B cell (primary cell): ENCODE data around the gene R3HDM4. TPM values are rescaled to one million over a fixed set of nuclear protein-coding genes. Genes with fewer than 3 reads are reported as not detected.

Experiments
- ATAC-seq: fragments of 200-7000 bp; cut with Tn5 transposase; one replicate; pipeline ENCODE4 v1.10.0; 2021; ENCODE audit warnings: low read depth, mild to moderate bottlenecking, moderate number of reproducible peaks, moderate library complexity
- CTCF ChIA-PET: fragments of 350-600 bp; sonication (Branson Sonifier 250); formaldehyde crosslinking; loops from one replicate; lab custom pipeline; 2021; ENCODE audit warnings: antibody characterized with exemption, inconsistent platforms; lab: Charles Lee
- POLR2A ChIA-PET: fragments of 350-600 bp; sonication (Branson Sonifier 250); formaldehyde crosslinking; loops from one replicate; lab custom pipeline; 2021; ENCODE audit warnings: antibody characterized with exemption; lab: Charles Lee
- DNase-seq: peaks from one replicate; pipeline ENCODE4 v3.0.0; 2013
- H2AFZ ChIP-seq: 2 replicates; pipeline ENCODE4 v1.6.1; 2012; ENCODE audit warnings: mild to moderate bottlenecking, low read depth, low read length; ENCODE audit not compliant: insufficient read depth, poor library complexity, severe bottlenecking
- H3K27ac ChIP-seq, 2 donors: 1 replicate in 1 of 2; 2 replicates in 1 of 2; pipeline ENCODE4 v1.5.1; 2012 to 2013; ENCODE audit warnings: low read length in 2 of 2, mild to moderate bottlenecking in 2 of 2, moderate library complexity in 1 of 2
- H3K27me3 ChIP-seq, 4 experiments: fragments of 200-600 bp in 1 of 4; sonication (generic) in 1 of 4; replicated peaks in 1 of 4; 1 replicate in 2 of 4; 2 replicates in 2 of 4; pipeline versions ENCODE4 v1.6.1 to v1.7.0; 2013 to 2016; ENCODE audit warnings: low read length in 3 of 4, mild to moderate bottlenecking in 2 of 4, mixed read lengths in 1 of 4, moderate library complexity in 1 of 4; ENCODE audit not compliant: insufficient read depth in 4 of 4, control insufficient read depth in 3 of 4; ENCODE audit errors: control extremely low read depth in 1 of 4
- H3K36me3 ChIP-seq, 2 experiments: replicated peaks in 1 of 2; 1 replicate in 1 of 2; 2 replicates in 1 of 2; pipeline versions ENCODE4 v1.6.1 to v1.7.1; 2013; ENCODE audit warnings: low read length in 1 of 2; ENCODE audit not compliant: insufficient read depth in 2 of 2, control insufficient read depth in 1 of 2; ENCODE audit errors: control extremely low read depth in 1 of 2, extremely low read depth in 1 of 2
- H3K4me1 ChIP-seq, 2 donors: fragments of 200-600 bp in 1 of 2; sonication (generic) in 1 of 2; 1 replicate in 1 of 2; 2 replicates in 1 of 2; pipeline versions ENCODE4 v1.5.1 to v1.6.1; 2013 to 2017; ENCODE audit warnings: low read length in 2 of 2; ENCODE audit not compliant: control insufficient read depth in 2 of 2, insufficient read depth in 2 of 2
- H3K4me2 ChIP-seq: replicated peaks from 2 replicates; pipeline ENCODE3; 2012; ENCODE audit warnings: mild to moderate bottlenecking, low read depth, low read length; ENCODE audit not compliant: poor library complexity, severe bottlenecking
- H3K4me3 ChIP-seq, 5 experiments: fragments of 200-600 bp in 1 of 5; sonication (generic) in 1 of 5; 1 replicate in 3 of 5; 2 replicates in 2 of 5; pipeline versions ENCODE4 v1.5.1 to v1.7.0; 2011 to 2016; ENCODE audit warnings: low read length in 4 of 5, mild to moderate bottlenecking in 4 of 5, low read depth in 2 of 5, control low read depth in 1 of 5, moderate library complexity in 1 of 5; ENCODE audit not compliant: insufficient read depth in 1 of 5; ENCODE audit errors: control extremely low read depth in 1 of 5, extremely low read depth in 1 of 5
- H3K79me2 ChIP-seq: fragments of 200-600 bp; sonication (generic); one replicate; pipeline ENCODE4 v1.6.0; 2016; ENCODE audit warnings: low read length; ENCODE audit not compliant: control insufficient read depth, insufficient read depth
- H3K9ac ChIP-seq: fragments of 200-600 bp; sonication (generic); 2 replicates; pipeline ENCODE4 v1.6.1; 2017; ENCODE audit warnings: mild to moderate bottlenecking, low read length, moderate library complexity
- H3K9me3 ChIP-seq, 3 donors: one replicate each; pipeline versions ENCODE4 v1.6.1 to v1.7.1; 2013; ENCODE audit warnings: low read length in 2 of 3; ENCODE audit not compliant: control insufficient read depth in 2 of 3, insufficient read depth in 1 of 3; ENCODE audit errors: control extremely low read depth in 1 of 3
- H4K20me1 ChIP-seq: 2 replicates; pipeline ENCODE4 v1.6.0; 2012; ENCODE audit warnings: mild to moderate bottlenecking, low read length; ENCODE audit not compliant: insufficient read depth, control insufficient read depth, poor library complexity, severe bottlenecking
- H3K27ac Mint-ChIP-seq: one replicate; pipeline ENCODE4 v1.8.0; 2021; ENCODE audit warnings: mixed read lengths
- H3K27me3 Mint-ChIP-seq: one replicate; pipeline ENCODE4 v1.8.0; 2021; ENCODE audit warnings: mixed read lengths
- H3K4me1 Mint-ChIP-seq: one replicate; pipeline ENCODE4 v1.8.0; 2021; ENCODE audit warnings: mixed read lengths
- H3K4me3 Mint-ChIP-seq: one replicate; pipeline ENCODE4 v1.8.0; 2021; ENCODE audit warnings: mixed read lengths
- H3K9me3 Mint-ChIP-seq: one replicate; pipeline ENCODE4 v1.8.0; 2022; ENCODE audit warnings: mixed read lengths; ENCODE audit not compliant: insufficient read depth
- EZH2 ChIP-seq: IDR thresholded peaks from 2 replicates; pipeline ENCODE4 v1.6.1; 2012; ENCODE audit warnings: borderline replicate concordance, low read depth, mild to moderate bottlenecking, moderate library complexity, low read length; ENCODE audit not compliant: insufficient read depth, poor library complexity, severe bottlenecking
- WGBS: methylation state at CpG from one replicate; pipeline ENCODE4 v1.1.5; 2013; ENCODE audit warnings: missing lambda C conversion rate; ENCODE audit not compliant: insufficient coverage; 5-methylcytosine and 5-hydroxymethylcytosine counted together
- intact Hi-C: fragments of 100-400 bp; cut with micrococcal nuclease; formaldehyde crosslinking; loops from one replicate; pipeline ENCODE4 v1.10.0; 2022
- polyA plus RNA-seq: library from polyadenylated mRNA; depleted of rRNA; stranded (reverse); fragments of >200 nt; gene quantifications from 2 replicates; pipeline ENCODE4 v1.2.3, GENCODE V29; 2012
- total RNA-seq, 2 donors: library from RNA; stranded (reverse); fragments of 120-200 nt in 1 of 2; gene quantifications; 1 replicate in 1 of 2; 2 replicates in 1 of 2; pipeline versions ENCODE4 v1.2.3 to v1.2.4, GENCODE V29; 2013 to 2022
- TF ChIP-seq, protein P1 (sequence below): fragments of 200-600 bp; IDR thresholded peaks from one replicate; pipeline ENCODE4 v1.8.0; 2022; ENCODE audit warnings: antibody characterized with exemption, mild to moderate bottlenecking

R3HDM4 gene
- total and polyA plus RNA-seq, 2 donors (not counting 1 experiment from before 2014, with no cell fraction given), result 168 to 176 TPM

DNA sequence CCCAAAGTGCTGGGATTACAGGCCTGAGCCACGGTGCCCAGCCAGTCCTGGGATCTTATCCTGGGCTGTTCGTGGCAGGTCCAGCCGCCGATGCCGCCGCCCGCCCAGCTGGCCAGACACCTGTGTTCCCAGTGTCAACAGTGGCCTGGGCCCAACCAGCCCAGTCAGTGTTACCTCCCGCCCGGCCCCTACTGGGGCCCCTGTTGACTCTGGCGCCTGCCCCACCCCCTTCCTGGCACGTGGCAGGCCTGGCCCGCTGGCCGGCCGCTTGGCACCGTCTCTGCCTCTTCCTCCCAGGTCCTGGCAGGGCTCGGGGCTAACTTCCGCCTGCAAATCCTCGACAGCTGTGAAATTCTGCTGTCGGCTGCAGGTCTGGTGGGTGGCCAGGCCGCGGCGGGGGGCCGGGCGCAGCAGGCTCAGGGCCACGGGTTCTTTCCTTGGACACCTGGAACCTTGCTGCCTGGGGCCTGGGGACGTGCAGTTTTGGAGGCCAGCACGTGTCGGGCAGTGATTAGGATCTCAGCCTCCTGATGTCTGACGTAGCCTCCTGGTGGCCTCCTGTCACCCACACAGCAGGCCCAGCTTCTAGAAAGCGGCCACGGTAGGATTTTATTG is 22.0 kb upstream of the R3HDM4 start:
- Histone ChIP-seq H3K36me3 (peaks cover 2 to 3% of the 10 kb centered on the region in 2 experiments), H3K9me3 (peaks cover 0 to 12% (median 3%) of the 10 kb centered on the region in 3 donors), H3K79me2 (peaks cover 45% of the 10 kb centered on the region), H2AFZ (no peak overlapping the region), H3K4me2 (peak overlapping the region; percentile 49), H3K9ac (no peak overlapping the region), H3K4me1 (peaks cover 24 to 56% of the 10 kb centered on the region in 2 donors), H3K27ac (peak overlapping the region in 1 of 2 donors; percentile 23), H3K27me3 (no peaks in the 10 kb centered on the region), H3K4me3 (no peak overlapping the region), H4K20me1 (peaks cover 29% of the 10 kb centered on the region)
- Mint-ChIP-seq H3K4me1 (peaks cover 38% of the 10 kb centered on the region), H3K4me3 (no peak overlapping the region), H3K27me3 (no peaks in the 10 kb centered on the region), H3K9me3 (peaks cover 2% of the 10 kb centered on the region), H3K27ac (peak overlapping the region; percentile 61)
- intact Hi-C loops, result no loop called here
- CTCF ChIA-PET, result no interaction called here
- no peak for TF ChIP-seq EZH2
- TF ChIP-seq, protein P1, sequence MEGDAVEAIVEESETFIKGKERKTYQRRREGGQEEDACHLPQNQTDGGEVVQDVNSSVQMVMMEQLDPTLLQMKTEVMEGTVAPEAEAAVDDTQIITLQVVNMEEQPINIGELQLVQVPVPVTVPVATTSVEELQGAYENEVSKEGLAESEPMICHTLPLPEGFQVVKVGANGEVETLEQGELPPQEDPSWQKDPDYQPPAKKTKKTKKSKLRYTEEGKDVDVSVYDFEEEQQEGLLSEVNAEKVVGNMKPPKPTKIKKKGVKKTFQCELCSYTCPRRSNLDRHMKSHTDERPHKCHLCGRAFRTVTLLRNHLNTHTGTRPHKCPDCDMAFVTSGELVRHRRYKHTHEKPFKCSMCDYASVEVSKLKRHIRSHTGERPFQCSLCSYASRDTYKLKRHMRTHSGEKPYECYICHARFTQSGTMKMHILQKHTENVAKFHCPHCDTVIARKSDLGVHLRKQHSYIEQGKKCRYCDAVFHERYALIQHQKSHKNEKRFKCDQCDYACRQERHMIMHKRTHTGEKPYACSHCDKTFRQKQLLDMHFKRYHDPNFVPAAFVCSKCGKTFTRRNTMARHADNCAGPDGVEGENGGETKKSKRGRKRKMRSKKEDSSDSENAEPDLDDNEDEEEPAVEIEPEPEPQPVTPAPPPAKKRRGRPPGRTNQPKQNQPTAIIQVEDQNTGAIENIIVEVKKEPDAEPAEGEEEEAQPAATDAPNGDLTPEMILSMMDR, result no peak
- ATAC-seq, result peak; percentile 50
- POLR2A ChIA-PET, result interaction anchor here (0.6 kb wide), 1 partner anchor 53 kb away, joined by 6 read pairs; no protein-coding TSS in a partner anchor
- peak; percentile 46 for DNase-seq
- WGBS, result 40% methylated on average over 30 of the region's 31 CpGs

DNA sequence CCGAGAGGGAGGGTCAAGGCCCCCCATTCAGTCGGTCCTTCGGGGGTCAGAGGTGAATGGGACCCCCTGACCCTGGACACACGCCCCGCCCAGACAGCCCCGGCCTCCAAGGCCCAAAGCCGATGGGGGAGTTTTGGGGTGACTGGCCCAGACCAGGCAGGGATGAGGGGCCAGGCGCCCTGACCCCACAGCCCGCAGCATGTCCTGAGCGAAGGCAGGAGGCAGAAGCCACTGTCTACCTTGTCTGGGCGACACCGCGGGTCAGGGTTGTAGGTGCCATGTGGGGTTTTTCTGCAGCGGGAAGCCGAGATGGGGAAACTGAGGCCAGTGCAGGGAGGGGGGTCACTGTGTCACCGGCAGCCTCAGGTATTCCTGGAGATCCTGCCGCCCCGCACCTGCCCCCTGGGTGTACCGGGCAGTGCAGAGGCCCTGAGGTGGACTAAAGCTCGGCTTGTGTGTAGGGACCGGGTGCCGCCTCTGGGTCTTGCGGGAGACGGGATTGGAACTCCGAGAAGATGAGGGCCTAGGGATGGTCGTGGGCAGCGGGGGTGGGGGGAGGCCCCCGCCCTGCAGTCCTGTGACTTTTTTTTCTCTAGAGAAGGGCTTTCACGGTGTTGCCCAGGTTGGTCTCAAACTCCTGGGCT is 21.3 kb upstream of the R3HDM4 start:
- Mint-ChIP-seq H3K9me3 (peaks cover 2% of the 10 kb centered on the region), H3K27ac (no peak overlapping the region), H3K27me3 (no peaks in the 10 kb centered on the region), H3K4me3 (no peak overlapping the region), H3K4me1 (peaks cover 32% of the 10 kb centered on the region)
- no peak overlapping the region for H3K9ac ChIP-seq
- peaks cover 24 to 51% of the 10 kb centered on the region in 2 donors for H3K4me1 ChIP-seq
- H3K27me3 ChIP-seq, result no peaks in the 10 kb centered on the region
- peaks cover 38% of the 10 kb centered on the region for H3K79me2 ChIP-seq
- peak overlapping the region; percentile 49 for H3K4me2 ChIP-seq
- no peak for TF ChIP-seq EZH2
- TF ChIP-seq, protein P1, result no peak
- POLR2A ChIA-PET, result no interaction called here
- ATAC-seq (no peak), DNase-seq (no peak)
- peaks cover 0 to 12% (median 3%) of the 10 kb centered on the region in 3 donors for H3K9me3 ChIP-seq
- peaks cover 2 to 3% of the 10 kb centered on the region in 2 experiments for H3K36me3 ChIP-seq
- WGBS, result 92% methylated on average over 29 of the region's 29 CpGs
- CTCF ChIA-PET, result no interaction called here
- H3K4me3 ChIP-seq, result no peak overlapping the region
- H4K20me1 ChIP-seq, result peaks cover 25% of the 10 kb centered on the region
- intact Hi-C loops, result no loop called here
- H2AFZ ChIP-seq, result no peak overlapping the region
- H3K27ac ChIP-seq, result peak overlapping the region in 1 of 2 donors; percentile 23
